Pancreas (tissue), 10 donors: Measurements from ENCODE around the gene IL12A. TPM values are rescaled to one million over a fixed set of nuclear protein-coding genes. Genes with fewer than 3 reads are reported as not detected.

Experiments used
- ATAC-seq, 4 donors: fragments of 200-7000 bp; cut with Tn5 transposase; one replicate each; pipeline versions ENCODE4 v1.8.0 to v1.9.1; 2020; ENCODE audit warnings: mild to moderate bottlenecking in 4 of 4, moderate library complexity in 4 of 4
- DNase-seq, 6 donors: peaks; one replicate each; pipeline ENCODE4 v3.0.0-alpha.2; 2020
- FAIRE-seq: peaks from 2 replicates; lab custom pipeline; 2012; peaks lifted over from hg19 to GRCh38; lab: Jason Lieb, UNC
- H3K27ac ChIP-seq, 4 donors: fragments of 200-600 bp; sonication (generic); 1 replicate in 3 of 4; 2 replicates in 1 of 4; pipeline versions ENCODE4 v1.5.0 to v1.8.0; 2020
- H3K27me3 ChIP-seq, 4 donors: fragments of 200-600 bp; one replicate each; pipeline ENCODE4 v1.8.0; 2021
- H3K36me3 ChIP-seq, 3 donors: fragments of 200-600 bp; sonication (generic) in 1 of 3; one replicate each; pipeline versions ENCODE4 v1.5.0 to v1.8.0; 2020 to 2021
- H3K4me1 ChIP-seq, 3 donors: fragments of 200-600 bp; one replicate each; pipeline ENCODE4 v1.8.0; 2021
- H3K4me3 ChIP-seq, 4 donors: fragments of 200-600 bp; sonication (generic) in 2 of 4; one replicate each; pipeline versions ENCODE4 v1.5.0 to v1.8.0; 2020 to 2021
- H3K9me3 ChIP-seq, 4 donors: fragments of 200-600 bp; one replicate each; pipeline ENCODE4 v1.8.0; 2021
- WGBS, 2 donors: extraction: QIAGEN DNeasy Blood & Tissue Kit; methylation state at CpG; one replicate each; pipeline ENCODE4 v1.1.7; 2013; 5-methylcytosine and 5-hydroxymethylcytosine counted together
- intact Hi-C, 3 donors: fragments of 100-400 bp; cut with DNase I; formaldehyde crosslinking; loops; one replicate each; pipeline versions ENCODE4 v1.11.1 to v1.14.2; 2022
- polyA plus RNA-seq, 2 donors: library from polyadenylated mRNA; stranded (reverse); fragments of 200-250 nt; gene quantifications; one replicate each; pipeline ENCODE4 v1.2.3, GENCODE V29; 2013
- total RNA-seq, 6 donors: library from RNA; stranded (reverse); fragmentation: NEBNext Ultra II Directional in 4 of 6; extraction: Animal tissue kit (Norgen Biotek cat#: 25700) in 4 of 6; gene quantifications; one replicate each; pipeline versions ENCODE4 v1.2.1 to v1.2.4, GENCODE V29; 2021 to 2023
- TF ChIP-seq, protein P1 (sequence below), 4 donors: fragments of 200-600 bp; sonication (generic) in 3 of 4; IDR thresholded peaks; one replicate each; pipeline versions ENCODE4 v1.5.0 to v1.8.0; 2021; ENCODE audit warnings: antibody characterized with exemption in 4 of 4
- donor health status: healthy with polysubstance abuse.
- donor health status: DM: no; HTN: no; CAD: no; lungs with moderate emphysema.
- donor health status: DM: no; HTN: no; CAD: no.
- donor health status: control.
- donor health status: control.
- donor health status: Bipolar disorder and iron deficiency.
- donor health status: DM: yes; HTN: yes; CAD: no.
- donor health status: DM: no; HTN: no; CAD: no.
- donor health status: DM: no; HTN: no; CAD: no.
- donor health status: DM: yes; HTN: yes; CAD: no.

The IL12A gene
- total RNA-seq (under 1 TPM; 0.08 to 0.69 (median 0.46) TPM), polyA plus RNA-seq (1 to 10 TPM; 1.4 to 2.2 TPM)

DNA sequence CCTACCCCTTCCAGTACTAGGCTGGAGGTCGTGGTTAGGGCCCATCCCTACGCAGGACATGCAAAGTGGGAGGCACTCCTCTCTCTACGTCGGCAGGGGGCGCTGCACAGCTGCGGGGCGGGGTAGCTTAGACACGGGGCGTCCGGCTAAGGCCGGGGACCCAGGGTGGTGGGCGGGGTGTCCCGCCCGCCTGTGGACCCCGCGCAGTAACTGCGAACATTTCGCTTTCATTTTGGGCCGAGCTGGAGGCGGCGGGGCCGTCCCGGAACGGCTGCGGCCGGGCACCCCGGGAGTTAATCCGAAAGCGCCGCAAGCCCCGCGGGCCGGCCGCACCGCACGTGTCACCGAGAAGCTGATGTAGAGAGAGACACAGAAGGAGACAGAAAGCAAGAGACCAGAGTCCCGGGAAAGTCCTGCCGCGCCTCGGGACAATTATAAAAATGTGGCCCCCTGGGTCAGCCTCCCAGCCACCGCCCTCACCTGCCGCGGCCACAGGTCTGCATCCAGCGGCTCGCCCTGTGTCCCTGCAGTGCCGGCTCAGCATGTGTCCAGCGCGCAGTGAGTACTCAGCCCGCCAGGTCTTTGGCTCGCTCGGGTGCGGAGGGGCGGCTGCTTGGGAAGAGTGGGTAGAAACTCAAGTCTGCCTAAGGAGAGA, at the start of gene IL12A:
TSS of gene IL12A (plus strand) at position 219 of the 655 bp plus-strand sequence.
- peak within 1 kb of the TSS in 2 of 4 donors; percentile 6 to 25 for H3K27ac ChIP-seq
- TF ChIP-seq, protein P1, sequence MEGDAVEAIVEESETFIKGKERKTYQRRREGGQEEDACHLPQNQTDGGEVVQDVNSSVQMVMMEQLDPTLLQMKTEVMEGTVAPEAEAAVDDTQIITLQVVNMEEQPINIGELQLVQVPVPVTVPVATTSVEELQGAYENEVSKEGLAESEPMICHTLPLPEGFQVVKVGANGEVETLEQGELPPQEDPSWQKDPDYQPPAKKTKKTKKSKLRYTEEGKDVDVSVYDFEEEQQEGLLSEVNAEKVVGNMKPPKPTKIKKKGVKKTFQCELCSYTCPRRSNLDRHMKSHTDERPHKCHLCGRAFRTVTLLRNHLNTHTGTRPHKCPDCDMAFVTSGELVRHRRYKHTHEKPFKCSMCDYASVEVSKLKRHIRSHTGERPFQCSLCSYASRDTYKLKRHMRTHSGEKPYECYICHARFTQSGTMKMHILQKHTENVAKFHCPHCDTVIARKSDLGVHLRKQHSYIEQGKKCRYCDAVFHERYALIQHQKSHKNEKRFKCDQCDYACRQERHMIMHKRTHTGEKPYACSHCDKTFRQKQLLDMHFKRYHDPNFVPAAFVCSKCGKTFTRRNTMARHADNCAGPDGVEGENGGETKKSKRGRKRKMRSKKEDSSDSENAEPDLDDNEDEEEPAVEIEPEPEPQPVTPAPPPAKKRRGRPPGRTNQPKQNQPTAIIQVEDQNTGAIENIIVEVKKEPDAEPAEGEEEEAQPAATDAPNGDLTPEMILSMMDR (IDR thresholded peaks at IDR 0.05): peak; percentile 84 to 91 (median 88)
- WGBS, 2 donors: 0 to 1% methylated on average over 54 of the region's 54 CpGs
- intact Hi-C loops: no loop called here
- no peaks in the 10 kb centered on the region for H3K9me3 ChIP-seq
- H3K4me1 ChIP-seq: peaks cover 0 to 6% (median 0%) of the 10 kb centered on the region in 3 donors
- FAIRE-seq: no peak
- ATAC-seq: peak; percentile 93 to 97 (median 96)
- no peaks in the 10 kb centered on the region for H3K36me3 ChIP-seq
- H3K27me3 ChIP-seq: no peaks in the 10 kb centered on the region
- peak; percentile 60 to 95 (median 78) for DNase-seq
- peak within 1 kb of the TSS; percentile 47 to 59 (median 50) for H3K4me3 ChIP-seq

DNA sequence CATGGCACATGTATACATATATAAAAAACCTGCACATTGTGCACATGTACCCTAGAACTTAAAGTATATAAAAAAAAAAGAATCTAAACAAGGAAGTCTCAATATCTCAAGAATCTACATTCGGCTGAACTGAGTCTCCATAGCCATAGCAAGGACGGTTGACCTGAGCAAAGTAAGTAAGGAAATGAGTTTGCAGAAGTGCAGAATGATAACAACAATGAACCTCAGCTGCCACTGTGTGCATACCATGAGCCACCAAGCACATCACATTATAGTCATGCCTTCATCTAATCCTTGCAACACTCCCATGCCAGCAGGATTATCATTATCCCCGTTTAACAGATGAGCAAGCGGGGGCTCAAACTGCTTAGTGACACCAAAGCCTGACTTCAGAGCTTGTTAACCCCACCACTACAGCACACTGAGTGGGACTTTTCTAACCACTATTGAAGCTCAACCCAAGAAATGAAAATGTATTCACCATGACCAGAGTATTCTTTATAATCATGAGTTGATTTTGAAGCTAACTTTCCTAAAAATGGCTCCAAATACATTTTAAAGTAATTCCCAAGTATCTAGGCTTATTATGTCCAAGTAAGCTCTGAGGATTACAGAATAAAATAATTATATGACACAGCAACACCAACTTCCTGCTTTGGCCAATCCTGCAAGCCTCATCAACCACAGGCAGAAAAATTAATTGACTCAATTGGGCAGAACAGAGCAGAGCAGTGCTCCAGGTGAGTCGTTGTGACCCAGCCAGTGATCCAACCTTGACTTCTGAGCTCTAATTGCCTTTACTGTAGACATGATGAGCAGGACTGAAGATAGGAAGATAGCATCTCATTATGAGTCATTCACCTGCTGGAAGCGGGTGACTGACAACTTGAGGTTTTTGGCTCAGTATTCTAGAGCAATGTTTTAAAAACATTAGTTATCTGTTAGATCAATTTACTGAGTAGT, 47.3 kb upstream of the IL12A start:
- Histone ChIP-seq H3K27ac (no peak overlapping the region), H3K36me3 (no peaks in the 10 kb centered on the region), H3K4me3 (no peak overlapping the region), H3K9me3 (no peaks in the 10 kb centered on the region), H3K27me3 (no peaks in the 10 kb centered on the region), H3K4me1 (no peaks in the 10 kb centered on the region)
- intact Hi-C loops: no loop called here
- 50 to 61% methylated on average over 6 of the region's 6 CpGs for WGBS, 2 donors
- no peak for DNase-seq
- no peak for FAIRE-seq
- ATAC-seq: no peak
- TF ChIP-seq, protein P1 (IDR thresholded peaks at IDR 0.05): no peak

DNA sequence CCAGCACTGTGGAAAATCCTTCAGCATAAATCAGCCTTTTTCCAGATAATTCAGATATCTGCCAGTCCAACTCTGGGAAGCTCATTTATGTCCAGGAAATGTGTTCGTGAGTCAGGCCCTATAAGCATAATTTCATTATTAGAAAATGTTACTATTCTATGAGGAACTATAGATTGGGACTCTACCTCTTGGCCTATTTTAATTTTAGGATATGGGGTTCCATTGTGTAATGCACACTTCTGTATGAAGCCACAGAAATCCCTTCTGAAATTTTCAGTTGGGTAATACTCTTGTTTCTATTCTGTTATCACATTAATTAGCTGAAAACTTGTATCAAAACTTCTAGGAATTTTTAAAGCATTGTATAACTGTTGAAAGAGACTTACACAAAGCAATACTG, 43.9 kb upstream of the IL12A start:
- no peak overlapping the region for H3K27ac ChIP-seq
- 61 to 81% methylated on average over 1 of the region's 1 CpG for WGBS, 2 donors
- H3K9me3 ChIP-seq: no peaks in the 10 kb centered on the region
- TF ChIP-seq, protein P1 (IDR thresholded peaks at IDR 0.05): no peak
- intact Hi-C loops: no loop called here
- no peaks in the 10 kb centered on the region for H3K36me3 ChIP-seq
- no peak for ATAC-seq
- no peak overlapping the region for H3K4me3 ChIP-seq
- no peak for DNase-seq
- no peaks in the 10 kb centered on the region for H3K4me1 ChIP-seq
- H3K27me3 ChIP-seq: no peaks in the 10 kb centered on the region
- no peak for FAIRE-seq

- no peaks in the 10 kb centered on the region for H3K4me1 ChIP-seq
- H3K27me3 ChIP-seq: no peaks in the 10 kb centered on the region
- no peak for ATAC-seq
- WGBS, 2 donors: 73 to 78% methylated on average over 2 of the region's 2 CpGs
- DNase-seq: no peak
- no peaks in the 10 kb centered on the region for H3K9me3 ChIP-seq
- intact Hi-C loops: no loop called here
- no peak overlapping the region for H3K27ac ChIP-seq
- TF ChIP-seq, protein P1 (IDR thresholded peaks at IDR 0.05): no peak
- H3K4me3 ChIP-seq: no peak overlapping the region
- H3K36me3 ChIP-seq: no peaks in the 10 kb centered on the region
- no peak for FAIRE-seq
Observed at GRCh38 chr3:159945930-159946329, 42.7 kb upstream of the IL12A start.
